IMR-90 (cell line): Measurements from ENCODE around the gene UBE2S. TPM values are rescaled to one million over a fixed set of nuclear protein-coding genes. Genes with fewer than 3 reads are reported as not detected.

Source experiments
- ATAC-seq: fragments of 200-7000 bp; cut with Tn5 transposase; 2 replicates; pipeline ENCODE4 v1.9.1; 2020; ENCODE audit warnings: low read depth, mild to moderate bottlenecking, moderate library complexity
- BruUV-seq: library from RNA; stranded (reverse); fragments of 400-500 nt; replicated peaks from 2 replicates; lab custom pipeline; 2021; lab: Mats Ljungman, UMichigan
- CTCF ChIA-PET: fragments of 300-600 bp; formaldehyde crosslinking; extraction: SDS; loops from one replicate; lab custom pipeline; 2021; ENCODE audit warnings: antibody characterized with exemption; lab: Yijun Ruan, JAX
- POLR2A ChIA-PET: fragments of 300-600 bp; sonication (Branson Sonifier 250); formaldehyde crosslinking; loops from one replicate; lab custom pipeline; 2022; ENCODE audit warnings: antibody characterized with exemption; ENCODE audit not compliant: unreplicated experiment; lab: Charles Lee
- DNase-seq: peaks from one replicate; pipeline ENCODE4 v3.0.0; 2013
- H2AFZ ChIP-seq: replicated peaks from 2 replicates; pipeline ENCODE3; 2013; ENCODE audit warnings: low read length, mild to moderate bottlenecking; ENCODE audit not compliant: poor library complexity
- H2AK5ac ChIP-seq: 2 replicates; pipeline ENCODE4 v1.6.1; 2013; ENCODE audit warnings: low read depth, low read length, inconsistent platforms
- H2AK9ac ChIP-seq: replicated peaks from 2 replicates; pipeline ENCODE3; 2013; ENCODE audit warnings: mild to moderate bottlenecking, low read depth, low read length, moderate library complexity; ENCODE audit not compliant: poor library complexity
- H2BK120ac ChIP-seq: 2 replicates; pipeline ENCODE4 v1.6.1; 2013; ENCODE audit warnings: low read depth, low read length, inconsistent platforms
- H2BK15ac ChIP-seq: 3 replicates; pipeline ENCODE4 v1.6.1; 2013; ENCODE audit warnings: low read depth, low read length, inconsistent platforms
- H2BK20ac ChIP-seq: 2 replicates; pipeline ENCODE4 v1.6.1; 2013; ENCODE audit warnings: low read depth, mild to moderate bottlenecking, inconsistent platforms, low read length, moderate library complexity
- H2BK5ac ChIP-seq: 2 replicates; pipeline ENCODE4 v1.6.1; 2013; ENCODE audit warnings: mild to moderate bottlenecking, low read depth, low read length, inconsistent platforms; ENCODE audit not compliant: poor library complexity, severe bottlenecking
- H3K14ac ChIP-seq: replicated peaks from 2 replicates; pipeline ENCODE4 v1.6.1; 2013; ENCODE audit warnings: low read depth, low read length, inconsistent platforms
- H3K18ac ChIP-seq: 2 replicates; pipeline ENCODE4 v1.6.1; 2013; ENCODE audit warnings: low read depth, low read length, control low read depth
- H3K23ac ChIP-seq: 2 replicates; pipeline ENCODE4 v1.6.1; 2013; ENCODE audit warnings: low read depth, low read length, inconsistent platforms
- H3K27ac ChIP-seq: 2 replicates; pipeline ENCODE4 v1.5.1; 2013; ENCODE audit warnings: mild to moderate bottlenecking, control low read depth, low read length; ENCODE audit not compliant: insufficient read depth
- H3K27me3 ChIP-seq: 2 replicates; pipeline ENCODE4 v1.6.1; 2013; ENCODE audit warnings: low read length; ENCODE audit not compliant: control insufficient read depth, insufficient read depth
- H3K36me3 ChIP-seq: 2 replicates; pipeline ENCODE4 v1.6.1; 2013; ENCODE audit warnings: low read length, mixed read lengths; ENCODE audit not compliant: control insufficient read depth, insufficient read depth
- H3K4ac ChIP-seq: 2 replicates; pipeline ENCODE4 v1.6.1; 2013; ENCODE audit warnings: low read depth, low read length, inconsistent platforms
- H3K4me1 ChIP-seq: 2 replicates; pipeline ENCODE4 v1.6.1; 2013; ENCODE audit warnings: low read length, mixed read lengths; ENCODE audit not compliant: control insufficient read depth, insufficient read depth
- H3K4me2 ChIP-seq: 2 replicates; pipeline ENCODE4 v1.6.1; 2013; ENCODE audit warnings: low read depth, mild to moderate bottlenecking, control low read depth, low read length, moderate library complexity
- H3K4me3 ChIP-seq: 2 replicates; pipeline ENCODE4 v1.5.1; 2013; ENCODE audit warnings: low read depth, mild to moderate bottlenecking, control low read depth, low read length, moderate library complexity; ENCODE audit not compliant: insufficient read depth
- H3K56ac ChIP-seq: 2 replicates; pipeline ENCODE4 v1.6.1; 2013; ENCODE audit warnings: low read length, inconsistent platforms; ENCODE audit not compliant: insufficient read depth; ENCODE audit errors: extremely low read depth
- H3K79me1 ChIP-seq, 2 experiments: 2 replicates each; pipeline ENCODE4 v1.6.1; 2013; ENCODE audit warnings: low read length in 2 of 2, inconsistent platforms in 1 of 2, low read depth in 1 of 2
- H3K9ac ChIP-seq: 2 replicates; pipeline ENCODE4 v1.6.1; 2013; ENCODE audit warnings: low read depth, low read length, control low read depth
- H3K9me1 ChIP-seq: 2 replicates; pipeline ENCODE4 v1.6.1; 2013; ENCODE audit warnings: low read length, inconsistent platforms; ENCODE audit not compliant: insufficient read depth
- H3K9me3 ChIP-seq: 2 replicates; pipeline ENCODE4 v1.6.1; 2013; ENCODE audit warnings: low read length; ENCODE audit not compliant: control insufficient read depth, insufficient read depth
- H4K20me1 ChIP-seq: 2 replicates; pipeline ENCODE4 v1.6.1; 2013; ENCODE audit warnings: low read length, inconsistent platforms; ENCODE audit not compliant: insufficient read depth
- H4K5ac ChIP-seq: 2 replicates; pipeline ENCODE4 v1.6.1; 2013; ENCODE audit warnings: mild to moderate bottlenecking, low read depth, low read length, control low read depth
- H4K8ac ChIP-seq, 2 experiments: 2 replicates each; pipeline ENCODE4 v1.6.1; 2013; ENCODE audit warnings: low read depth in 2 of 2, low read length in 2 of 2, control low read depth in 1 of 2, inconsistent platforms in 1 of 2
- H4K91ac ChIP-seq: 2 replicates; pipeline ENCODE4 v1.6.1; 2013; ENCODE audit warnings: low read depth, low read length, inconsistent platforms; ENCODE audit not compliant: insufficient read depth
- BHLHE40 ChIP-seq: fragments of 150-350 bp; IDR thresholded peaks from 2 replicates; pipeline ENCODE4 v1.6.1; 2016; ENCODE audit warnings: mild to moderate bottlenecking, low read depth, low read length
- CEBPB ChIP-seq: IDR thresholded peaks from 2 replicates; pipeline ENCODE4 v1.6.1; 2012; ENCODE audit warnings: low read depth, low read length, improper control_type of control experiment
- CHD1 ChIP-seq: IDR thresholded peaks from 2 replicates; pipeline ENCODE4 v1.6.1; 2012; ENCODE audit warnings: low read depth, low read length, improper control_type of control experiment
- CTCF ChIP-seq: conservative IDR thresholded peaks from 2 replicates; pipeline ENCODE4 v1.5.1; 2012; ENCODE audit warnings: mild to moderate bottlenecking, low read depth, low read length, improper control_type of control experiment
- ELK1 ChIP-seq: fragments of 150-350 bp; IDR thresholded peaks from 2 replicates; pipeline ENCODE4 v1.6.1; 2016; ENCODE audit warnings: low read depth, mild to moderate bottlenecking, low read length, moderate library complexity, borderline replicate concordance
- FOS ChIP-seq: fragments of 150-350 bp; IDR thresholded peaks from 2 replicates; pipeline ENCODE4 v1.6.1; 2016; ENCODE audit warnings: low read depth, low read length
- MAFK ChIP-seq: IDR thresholded peaks from 2 replicates; pipeline ENCODE4 v1.6.1; 2012; ENCODE audit warnings: low read depth, low read length, improper control_type of control experiment
- MAZ ChIP-seq: IDR thresholded peaks from 2 replicates; pipeline ENCODE4 v1.6.1; 2012; ENCODE audit warnings: low read depth, mild to moderate bottlenecking, low read length, improper control_type of control experiment, moderate library complexity, borderline replicate concordance
- MXI1 ChIP-seq: IDR thresholded peaks from 2 replicates; pipeline ENCODE4 v1.6.1; 2012; ENCODE audit warnings: low read depth, mild to moderate bottlenecking, low read length, moderate library complexity, borderline replicate concordance
- NFE2L2 ChIP-seq: fragments of 150-350 bp; IDR thresholded peaks from 2 replicates; pipeline ENCODE4 v1.6.1; 2016; ENCODE audit warnings: low read depth, mild to moderate bottlenecking, low read length
- POLR2A ChIP-seq: IDR thresholded peaks from 2 replicates; pipeline ENCODE4 v1.6.1; 2012; ENCODE audit warnings: mild to moderate bottlenecking, low read depth, low read length
- RAD21 ChIP-seq: IDR thresholded peaks from 2 replicates; pipeline ENCODE4 v1.6.1; 2012; ENCODE audit warnings: low read length, improper control_type of control experiment
- RCOR1 ChIP-seq: IDR thresholded peaks from 2 replicates; pipeline ENCODE4 v1.6.1; 2012; ENCODE audit warnings: mild to moderate bottlenecking, low read length, improper control_type of control experiment; ENCODE audit not compliant: insufficient replicate concordance
- RFX5 ChIP-seq: IDR thresholded peaks from 2 replicates; pipeline ENCODE4 v1.8.0; 2012; ENCODE audit warnings: low read depth, mild to moderate bottlenecking, low read length, moderate library complexity
- SMC3 ChIP-seq: fragments of 150-350 bp; IDR thresholded peaks from 2 replicates; pipeline ENCODE4 v1.6.1; 2016; ENCODE audit warnings: low read depth, mild to moderate bottlenecking, antibody characterized with exemption, low read length, moderate library complexity
- USF2 ChIP-seq: fragments of 150-350 bp; IDR thresholded peaks from 2 replicates; pipeline ENCODE4 v1.6.1; 2017; ENCODE audit warnings: mild to moderate bottlenecking, antibody characterized with exemption, low read length, low read depth
- WGBS, 2 experiments: methylation state at CpG; one replicate each; pipeline versions ENCODE4 v1.1.5 to v1.1.7; 2013; ENCODE audit warnings: missing lambda C conversion rate in 2 of 2; ENCODE audit not compliant: insufficient read length in 1 of 2; ENCODE audit errors: extremely low coverage in 2 of 2; 5-methylcytosine and 5-hydroxymethylcytosine counted together
- dilution Hi-C: fragments of 300-500 bp; cut with HindIII; formaldehyde crosslinking; loops from one replicate; pipeline ENCODE4 v1.14.3; 2018; ENCODE audit warnings: low sequenced_read_pairs; ENCODE audit not compliant: unreplicated experiment
- in situ Hi-C: fragments of 300-500 bp; cut with MboI; formaldehyde crosslinking; loops from 3 replicates; pipeline ENCODE4 v1.14.3; 2019; ENCODE audit warnings: low sequenced_read_pairs, inconsistent platforms, mixed read lengths
- intact Hi-C: fragments of 100-400 bp; cut with micrococcal nuclease; formaldehyde crosslinking; loops from 2 replicates; pipeline ENCODE4 v1.10.0; 2022
- polyA plus RNA-seq, 3 experiments: library from polyadenylated mRNA; depleted of rRNA; stranded (reverse); fragments of >200 nt; gene quantifications; 2 replicates each; pipeline ENCODE4 v1.2.3, GENCODE V29; 2012; ENCODE audit warnings: low replicate concordance in 1 of 3
- total RNA-seq: library from RNA; depleted of rRNA; stranded (reverse); fragments of >200 nt; gene quantifications from 2 replicates; pipeline ENCODE4 v1.2.3, GENCODE V29; 2012

The UBE2S gene
- total and polyA plus RNA-seq, 2 of the 4 experiments (the other 2 are of a cell fraction), result 69.5 to 104 TPM

GRCh38 chr19:55398200-55398925, 9.2 kb downstream of the UBE2S start:
- no peak overlapping the region for H2BK5ac ChIP-seq
- no peaks in the 10 kb centered on the region for H3K9me1 ChIP-seq
- no peak overlapping the region for H3K4me2 ChIP-seq
- WGBS, 2 experiments, result 100% methylated on average over 2 of the region's 12 CpGs; no CpG with 5 or more reads in 1 of the 2 experiments
- intact Hi-C loops (no loop called here), in situ Hi-C loops (no loop called here), dilution Hi-C loops (no loop called here)
- peaks cover 38% of the 10 kb centered on the region for H4K20me1 ChIP-seq
- H3K9ac ChIP-seq, result no peak overlapping the region
- no peak overlapping the region for H3K23ac ChIP-seq
- H3K4ac ChIP-seq, result no peak overlapping the region
- TF ChIP-seq SMC3 (no peak), BHLHE40 (no peak), MAFK (no peak), RCOR1 (no peak), RAD21 (no peak), NFE2L2 (no peak), ELK1 (no peak), POLR2A (no peak; the same call in 1 of the 2 replicates), CTCF (no peak), USF2 (no peak), FOS (no peak), RFX5 (no peak), CHD1 (no peak), CEBPB (no peak), MAZ (no peak), MXI1 (no peak)
- no peak overlapping the region for H3K18ac ChIP-seq
- H2BK15ac ChIP-seq, result no peak overlapping the region
- H3K56ac ChIP-seq, result no peak overlapping the region
- POLR2A ChIA-PET, result no interaction called here
- DNase-seq (no peak), ATAC-seq (no peak)
- no peaks in the 10 kb centered on the region for H3K4me1 ChIP-seq
- no TSS peak for BruUV-seq
- H2BK20ac ChIP-seq, result no peak overlapping the region
- H3K14ac ChIP-seq, result no peak overlapping the region
- no peak overlapping the region for H2AFZ ChIP-seq
- no peak overlapping the region for H4K5ac ChIP-seq
- H3K36me3 ChIP-seq, result peaks cover 26% of the 10 kb centered on the region
- no peak overlapping the region for H3K27ac ChIP-seq
- H2BK120ac ChIP-seq, result no peak overlapping the region
- H2AK9ac ChIP-seq, result no peak overlapping the region
- no peaks in the 10 kb centered on the region for H3K9me3 ChIP-seq
- H3K27me3 ChIP-seq, result no peaks in the 10 kb centered on the region
- no peak overlapping the region for H4K8ac ChIP-seq
- CTCF ChIA-PET, result no interaction called here
- no peak overlapping the region; the same call in 1 of the 2 replicates for H2AK5ac ChIP-seq
- no peak overlapping the region for H3K4me3 ChIP-seq
- H3K79me1 ChIP-seq, result peaks cover 6 to 31% of the 10 kb centered on the region in 2 experiments
- H4K91ac ChIP-seq, result no peak overlapping the region
